Stimulated activated memory B cell treated with anti-CD40 and anti-IgM and Interleukin-4, amounts not matched to agents 10 μg/mL and 1 μg/mL and 100 μg/mL, for 72 hours (primary cell): ENCODE measurements around the gene ACACA.

Source experiments
- ATAC-seq: fragments of 150-1000 bp; cut with Tn5 transposase; 2 replicates; pipeline ENCODE4 v1.10.0; 2021
- H3K27ac Mint-ChIP-seq: one replicate; pipeline ENCODE4 v1.8.0; 2022; ENCODE audit warnings: mild to moderate bottlenecking, mixed read lengths
- H3K27me3 Mint-ChIP-seq: one replicate; pipeline ENCODE4 v1.8.0; 2022; ENCODE audit warnings: mixed read lengths
- H3K36me3 Mint-ChIP-seq: one replicate; pipeline ENCODE4 v1.8.0; 2022; ENCODE audit warnings: mixed read lengths
- H3K4me1 Mint-ChIP-seq: one replicate; pipeline ENCODE4 v1.8.0; 2022; ENCODE audit warnings: mixed read lengths
- H3K4me3 Mint-ChIP-seq: one replicate; pipeline ENCODE4 v1.8.0; 2022; ENCODE audit warnings: mild to moderate bottlenecking, moderate library complexity, mixed read lengths
- H3K9me3 Mint-ChIP-seq: one replicate; pipeline ENCODE4 v1.8.0; 2022; ENCODE audit warnings: mixed read lengths

ACACA gene

DNA sequence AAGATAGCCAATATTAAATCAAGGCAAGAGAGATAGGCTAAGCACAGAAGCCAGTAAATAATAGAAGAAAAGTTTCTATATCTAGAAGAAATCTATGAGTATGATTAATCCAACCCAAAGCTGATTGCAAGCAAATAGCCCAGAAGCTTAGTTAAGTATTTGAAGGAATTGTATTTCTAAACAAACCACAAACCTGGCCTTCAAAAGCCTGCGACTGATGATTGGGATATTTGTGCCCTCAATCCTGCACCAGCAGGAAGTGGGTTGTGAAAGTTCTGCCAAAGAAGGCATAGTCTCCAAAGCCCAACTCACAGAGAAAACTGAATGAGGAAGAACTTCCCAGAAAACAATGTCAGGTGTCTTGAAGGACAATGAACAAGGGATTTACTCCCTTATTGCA lies 145.3 kb downstream of the ACACA start:
- H3K27me3 Mint-ChIP-seq: no peaks in the 10 kb centered on the region
- ATAC-seq: no peak
- no peaks in the 10 kb centered on the region for H3K4me1 Mint-ChIP-seq
- no peak overlapping the region for H3K4me3 Mint-ChIP-seq
- peaks cover 63% of the 10 kb centered on the region for H3K36me3 Mint-ChIP-seq
- H3K9me3 Mint-ChIP-seq: peaks cover 7% of the 10 kb centered on the region
- no peak overlapping the region for H3K27ac Mint-ChIP-seq

GRCh38 chr17:37259030-37259735 lies 147.5 kb downstream of the ACACA start:
- no peak overlapping the region for H3K4me3 Mint-ChIP-seq
- no peaks in the 10 kb centered on the region for H3K9me3 Mint-ChIP-seq
- H3K36me3 Mint-ChIP-seq: peaks cover 55% of the 10 kb centered on the region
- no peaks in the 10 kb centered on the region for H3K4me1 Mint-ChIP-seq
- no peaks in the 10 kb centered on the region for H3K27me3 Mint-ChIP-seq
- H3K27ac Mint-ChIP-seq: no peak overlapping the region
- ATAC-seq: no peak

DNA sequence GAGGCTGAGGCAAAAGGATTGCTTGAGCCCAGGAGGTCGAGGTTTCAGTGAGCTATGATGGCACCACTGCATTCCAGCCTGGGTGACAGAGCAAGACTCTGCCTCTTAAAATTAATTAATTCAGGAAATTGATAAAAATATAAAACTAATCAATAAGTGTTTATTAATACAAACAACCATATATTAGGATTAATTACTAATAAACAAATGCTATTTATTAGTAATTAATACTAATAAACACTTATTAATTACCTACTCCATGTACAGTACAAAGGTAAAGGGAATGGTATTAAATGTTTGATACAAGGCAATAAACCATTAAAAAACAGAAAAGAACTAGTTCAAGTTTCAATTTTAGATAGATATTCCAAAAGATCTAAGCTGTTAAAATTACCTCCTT lies 150.0 kb downstream of the ACACA start:
- H3K4me3 Mint-ChIP-seq: no peak overlapping the region
- H3K27ac Mint-ChIP-seq: no peak overlapping the region
- ATAC-seq: no peak
- H3K9me3 Mint-ChIP-seq: no peaks in the 10 kb centered on the region
- peaks cover 54% of the 10 kb centered on the region for H3K36me3 Mint-ChIP-seq
- no peaks in the 10 kb centered on the region for H3K4me1 Mint-ChIP-seq
- H3K27me3 Mint-ChIP-seq: no peaks in the 10 kb centered on the region

DNA sequence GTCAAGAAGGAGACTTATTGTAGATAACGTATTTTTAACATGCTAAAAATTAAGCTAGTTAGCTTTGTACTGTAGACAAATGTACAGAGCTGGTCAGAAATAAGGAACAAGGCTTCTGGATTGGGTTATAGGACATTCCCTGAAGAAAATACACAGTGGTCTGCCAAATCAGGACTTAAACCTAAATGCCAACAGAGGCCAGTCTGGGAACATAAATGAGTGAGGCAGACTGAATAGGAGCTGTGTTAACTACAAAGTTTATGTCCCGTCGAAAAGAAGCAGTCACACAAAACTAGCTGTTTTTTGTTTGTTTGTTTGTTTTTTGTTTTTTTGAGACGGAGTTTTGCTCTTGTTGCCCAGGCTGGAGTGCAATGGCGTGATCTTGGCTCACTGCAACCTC lies 151.2 kb downstream of the ACACA start:
- peaks cover 55% of the 10 kb centered on the region for H3K36me3 Mint-ChIP-seq
- ATAC-seq: no peak
- no peak overlapping the region for H3K27ac Mint-ChIP-seq
- no peaks in the 10 kb centered on the region for H3K27me3 Mint-ChIP-seq
- H3K4me3 Mint-ChIP-seq: no peak overlapping the region
- H3K9me3 Mint-ChIP-seq: no peaks in the 10 kb centered on the region
- no peaks in the 10 kb centered on the region for H3K4me1 Mint-ChIP-seq

- Mint-ChIP-seq H3K27ac (no peak overlapping the region), H3K9me3 (no peaks in the 10 kb centered on the region), H3K4me3 (no peak overlapping the region), H3K4me1 (no peaks in the 10 kb centered on the region), H3K27me3 (no peaks in the 10 kb centered on the region), H3K36me3 (peaks cover 67% of the 10 kb centered on the region)
- no peak for ATAC-seq
Measured at GRCh38 chr17:37247825-37248224, 158.8 kb downstream of the ACACA start.

GRCh38 chr17:37246085-37246484 lies 160.6 kb downstream of the ACACA start:
- Mint-ChIP-seq H3K4me3 (no peak overlapping the region), H3K4me1 (no peaks in the 10 kb centered on the region), H3K27ac (no peak overlapping the region), H3K9me3 (no peaks in the 10 kb centered on the region), H3K36me3 (peaks cover 68% of the 10 kb centered on the region), H3K27me3 (no peaks in the 10 kb centered on the region)
- no peak for ATAC-seq

- no peak overlapping the region for H3K4me3 Mint-ChIP-seq
- no peak for ATAC-seq
- H3K27ac Mint-ChIP-seq: no peak overlapping the region
- H3K27me3 Mint-ChIP-seq: no peaks in the 10 kb centered on the region
- no peaks in the 10 kb centered on the region for H3K4me1 Mint-ChIP-seq
- H3K36me3 Mint-ChIP-seq: peaks cover 63% of the 10 kb centered on the region
- H3K9me3 Mint-ChIP-seq: no peaks in the 10 kb centered on the region
Measured at GRCh38 chr17:37240381-37240780, 166.3 kb downstream of the ACACA start.

DNA sequence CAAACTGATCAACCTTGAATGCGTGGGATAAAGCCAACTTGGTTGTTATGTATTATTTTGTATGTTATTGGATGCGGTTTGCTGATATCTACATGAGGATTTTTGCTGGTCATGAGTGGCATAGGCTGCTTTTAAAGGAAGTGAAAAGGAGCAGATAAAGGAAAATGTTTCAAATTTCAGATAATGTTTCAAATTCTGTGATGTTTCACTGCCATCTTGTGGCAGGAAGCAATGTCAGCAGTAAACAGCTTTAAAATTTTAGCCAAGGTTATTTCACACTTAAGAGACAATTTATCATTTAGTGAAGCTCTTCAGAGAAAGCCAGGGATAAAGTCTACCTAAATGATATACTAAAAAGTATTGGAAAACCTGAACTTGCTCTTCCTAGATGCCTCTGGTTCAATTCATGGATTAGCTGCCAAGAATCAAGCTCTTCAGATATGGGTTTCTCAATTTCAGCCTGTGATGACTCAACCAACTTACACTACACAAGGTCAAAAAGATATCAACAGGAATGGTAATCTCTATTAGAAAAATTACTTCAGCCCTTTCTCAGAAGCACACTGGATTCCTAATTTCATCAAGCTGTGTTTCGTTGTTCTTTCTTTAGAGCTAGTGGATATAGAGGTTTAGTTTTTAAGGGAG lies 166.8 kb downstream of the ACACA start:
- Mint-ChIP-seq H3K9me3 (no peaks in the 10 kb centered on the region), H3K4me3 (no peak overlapping the region), H3K27ac (no peak overlapping the region), H3K27me3 (no peaks in the 10 kb centered on the region), H3K36me3 (peaks cover 60% of the 10 kb centered on the region), H3K4me1 (no peaks in the 10 kb centered on the region)
- ATAC-seq: no peak

DNA sequence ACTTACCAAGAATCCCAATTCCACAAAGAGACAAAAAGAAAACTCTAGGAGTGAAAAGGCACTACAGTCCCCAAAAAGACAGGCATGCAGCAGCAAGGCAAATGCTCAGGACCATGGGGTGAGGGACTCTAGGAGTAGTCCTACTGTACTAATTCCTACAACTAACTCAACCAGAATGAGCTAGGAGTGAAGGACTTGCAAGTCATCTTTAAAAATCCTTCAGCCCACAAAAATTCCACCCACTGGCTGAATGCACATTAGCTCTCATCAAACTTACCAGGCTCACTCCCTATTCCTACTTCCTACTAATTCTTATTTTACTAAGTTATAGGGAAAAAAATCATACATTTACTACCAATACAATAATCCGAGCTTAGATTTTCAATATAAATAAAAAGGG lies 172.5 kb downstream of the ACACA start:
- ATAC-seq: no peak
- H3K9me3 Mint-ChIP-seq: no peaks in the 10 kb centered on the region
- no peaks in the 10 kb centered on the region for H3K27me3 Mint-ChIP-seq
- H3K36me3 Mint-ChIP-seq: peaks cover 40% of the 10 kb centered on the region
- H3K4me3 Mint-ChIP-seq: no peak overlapping the region
- no peak overlapping the region for H3K27ac Mint-ChIP-seq
- H3K4me1 Mint-ChIP-seq: no peaks in the 10 kb centered on the region

DNA sequence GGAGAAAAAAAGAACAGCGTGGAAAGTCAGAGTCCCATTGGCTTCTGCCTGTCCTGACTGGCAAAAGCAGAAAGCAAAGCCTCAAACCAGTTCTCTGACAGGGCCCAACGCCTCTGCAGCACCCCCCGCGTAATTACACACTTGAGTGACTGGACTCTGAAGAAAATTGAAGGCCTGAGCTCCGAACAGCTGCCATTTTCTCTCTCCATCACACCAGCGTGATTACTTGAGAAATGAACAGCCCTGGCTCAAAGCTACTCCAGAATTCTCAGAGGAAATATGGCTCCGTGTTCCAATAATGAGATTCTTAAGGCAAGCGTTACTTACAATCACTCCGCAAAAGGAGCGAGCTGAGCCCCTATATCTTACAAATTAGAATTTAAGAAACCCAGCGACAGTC lies 173.6 kb downstream of the ACACA start:
- H3K27me3 Mint-ChIP-seq: no peaks in the 10 kb centered on the region
- H3K4me3 Mint-ChIP-seq: no peak overlapping the region
- ATAC-seq: no peak
- H3K36me3 Mint-ChIP-seq: peaks cover 35% of the 10 kb centered on the region
- H3K9me3 Mint-ChIP-seq: no peaks in the 10 kb centered on the region
- H3K4me1 Mint-ChIP-seq: no peaks in the 10 kb centered on the region
- H3K27ac Mint-ChIP-seq: no peak overlapping the region

- no peaks in the 10 kb centered on the region for H3K27me3 Mint-ChIP-seq
- H3K36me3 Mint-ChIP-seq: peaks cover 26% of the 10 kb centered on the region
- H3K9me3 Mint-ChIP-seq: no peaks in the 10 kb centered on the region
- no peaks in the 10 kb centered on the region for H3K4me1 Mint-ChIP-seq
- H3K4me3 Mint-ChIP-seq: no peak overlapping the region
- no peak for ATAC-seq
- H3K27ac Mint-ChIP-seq: no peak overlapping the region
Measured at GRCh38 chr17:37231887-37232286, 174.7 kb downstream of the ACACA start.

DNA sequence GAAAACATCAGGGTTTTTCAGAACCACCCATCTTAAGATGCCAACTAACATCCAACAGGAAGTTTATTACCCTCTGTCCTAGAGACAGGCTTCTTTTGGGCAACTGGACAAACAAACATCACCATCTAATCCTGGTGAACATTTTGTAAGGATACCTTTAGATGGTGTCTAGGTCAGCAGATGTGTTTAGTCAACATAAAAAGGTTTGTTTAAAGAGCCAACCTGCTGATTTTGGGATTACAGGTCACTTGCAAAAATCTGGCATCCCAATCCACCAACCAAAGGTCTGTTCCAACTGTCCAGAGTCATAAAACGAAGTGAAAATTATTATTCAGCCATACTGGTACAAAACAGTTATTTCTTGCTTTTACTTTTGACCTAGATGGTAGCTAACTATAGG lies 176.0 kb downstream of the ACACA start:
- Mint-ChIP-seq H3K27ac (no peak overlapping the region), H3K9me3 (no peaks in the 10 kb centered on the region), H3K27me3 (no peaks in the 10 kb centered on the region), H3K4me1 (no peaks in the 10 kb centered on the region), H3K4me3 (no peak overlapping the region), H3K36me3 (peaks cover 23% of the 10 kb centered on the region)
- no peak for ATAC-seq

DNA sequence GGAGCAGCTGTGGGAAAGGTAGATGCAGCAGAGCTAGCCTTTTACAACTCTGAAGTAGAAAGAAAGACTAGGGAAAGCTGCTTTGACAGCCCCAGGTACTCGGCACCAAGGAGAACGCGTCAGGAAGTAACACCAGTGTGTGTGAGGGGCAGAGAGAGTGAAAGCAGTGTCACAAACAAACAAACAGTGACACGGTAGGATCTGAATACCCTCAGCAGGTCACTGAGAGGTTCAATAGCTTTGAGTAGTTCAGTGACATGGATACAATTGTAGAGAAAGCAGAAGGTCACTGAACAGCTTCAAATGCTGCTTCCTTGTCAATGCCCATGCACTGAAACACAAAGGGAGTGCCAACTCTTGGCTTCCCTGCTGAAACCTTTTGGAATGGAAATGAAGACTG lies 181.2 kb downstream of the ACACA start:
- no peak for ATAC-seq
- Mint-ChIP-seq H3K27me3 (no peaks in the 10 kb centered on the region), H3K9me3 (no peaks in the 10 kb centered on the region), H3K27ac (no peak overlapping the region), H3K4me1 (no peaks in the 10 kb centered on the region), H3K36me3 (peaks cover 35% of the 10 kb centered on the region), H3K4me3 (no peak overlapping the region)

GRCh38 chr17:37221865-37222264 lies 184.8 kb downstream of the ACACA start:
- ATAC-seq: no peak
- no peak overlapping the region for H3K4me3 Mint-ChIP-seq
- no peaks in the 10 kb centered on the region for H3K4me1 Mint-ChIP-seq
- H3K27ac Mint-ChIP-seq: no peak overlapping the region
- H3K27me3 Mint-ChIP-seq: no peaks in the 10 kb centered on the region
- no peaks in the 10 kb centered on the region for H3K9me3 Mint-ChIP-seq
- peaks cover 39% of the 10 kb centered on the region for H3K36me3 Mint-ChIP-seq

GRCh38 chr17:37220607-37220953 lies 186.1 kb downstream of the ACACA start:
- Mint-ChIP-seq H3K4me3 (no peak overlapping the region), H3K9me3 (no peaks in the 10 kb centered on the region), H3K27ac (no peak overlapping the region), H3K36me3 (peaks cover 45% of the 10 kb centered on the region), H3K4me1 (no peaks in the 10 kb centered on the region), H3K27me3 (no peaks in the 10 kb centered on the region)
- no peak for ATAC-seq

GRCh38 chr17:37219876-37220606 lies 186.6 kb downstream of the ACACA start:
- Mint-ChIP-seq H3K36me3 (peaks cover 40% of the 10 kb centered on the region), H3K9me3 (no peaks in the 10 kb centered on the region), H3K4me1 (no peaks in the 10 kb centered on the region), H3K27me3 (no peaks in the 10 kb centered on the region), H3K27ac (no peak overlapping the region), H3K4me3 (no peak overlapping the region)
- ATAC-seq: no peak
